Stimulated activated effector memory CD8-positive, alpha-beta T cell treated with anti-CD3 and anti-CD28 coated beads, Interleukin-12 subunit alpha, Interleukin-12 subunit beta, amount 100 ng/mL, for 72 hours (primary cell): ENCODE results near the gene MYBPC3.

Experiments
- ATAC-seq: fragments of 150-1000 bp; cut with Tn5 transposase; 2 replicates; pipeline ENCODE4 v1.10.0; 2021
- DNase-seq, 2 donors: peaks; one replicate each; pipeline ENCODE4 v3.0.0; 2021 to 2022; ENCODE audit warnings: low spot score in 2 of 2
- H3K27ac Mint-ChIP-seq: one replicate; pipeline ENCODE4 v1.8.0; 2022; ENCODE audit warnings: mild to moderate bottlenecking, mixed read lengths
- H3K36me3 Mint-ChIP-seq: one replicate; pipeline ENCODE4 v1.8.0; 2022; ENCODE audit warnings: mild to moderate bottlenecking, mixed read lengths
- H3K4me1 Mint-ChIP-seq: one replicate; pipeline ENCODE4 v1.8.0; 2022; ENCODE audit warnings: mixed read lengths
- H3K4me3 Mint-ChIP-seq: one replicate; pipeline ENCODE4 v1.8.0; 2022; ENCODE audit warnings: mild to moderate bottlenecking, mixed read lengths
- H3K9me3 Mint-ChIP-seq: one replicate; pipeline ENCODE4 v1.8.0; 2022; ENCODE audit warnings: mixed read lengths

MYBPC3 gene

DNA sequence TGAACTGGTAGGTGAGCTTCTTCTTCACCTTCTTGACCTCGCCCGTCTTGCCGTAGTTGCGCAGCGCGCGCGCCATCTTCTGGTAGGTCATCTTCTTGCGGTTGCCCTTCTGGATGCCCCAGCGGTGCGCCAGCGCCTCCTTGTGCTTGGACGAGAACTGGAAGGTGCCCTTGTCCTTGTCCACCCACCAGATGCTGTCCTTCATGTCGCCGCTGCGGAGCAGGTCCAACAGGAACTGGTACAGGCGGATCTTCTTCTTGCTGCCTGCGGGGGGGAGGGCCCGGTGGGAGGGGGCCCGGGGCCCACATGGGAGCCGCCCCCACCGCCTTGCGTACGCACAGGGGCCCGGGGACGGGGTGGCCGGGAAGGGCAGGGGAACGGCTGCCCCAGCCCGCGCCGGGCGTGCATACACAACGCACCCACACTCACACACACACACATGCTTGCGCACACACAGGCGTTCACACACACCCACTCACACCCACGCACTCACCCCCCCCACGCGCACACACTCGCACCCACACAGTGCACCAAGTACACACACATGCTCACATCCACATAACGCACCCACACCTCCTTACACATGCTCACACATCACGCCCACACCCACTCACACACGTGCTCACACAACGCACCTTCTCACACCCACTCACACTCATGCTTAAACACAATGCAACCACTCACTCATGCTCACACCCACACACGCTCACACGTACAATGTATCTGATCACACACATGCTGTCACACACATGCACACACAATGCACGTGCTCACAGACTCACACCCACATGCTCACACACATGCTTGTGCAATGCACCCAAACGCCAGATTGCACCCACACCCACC, 3.0 kb upstream of the MYBPC3 start:
- peak in 1 of 2 donors; percentile 65 for DNase-seq
- Mint-ChIP-seq H3K27ac (no peak overlapping the region), H3K4me3 (no peak overlapping the region), H3K36me3 (no peaks in the 10 kb centered on the region), H3K4me1 (peaks cover 9% of the 10 kb centered on the region), H3K9me3 (no peaks in the 10 kb centered on the region)
- ATAC-seq, result no peak

DNA sequence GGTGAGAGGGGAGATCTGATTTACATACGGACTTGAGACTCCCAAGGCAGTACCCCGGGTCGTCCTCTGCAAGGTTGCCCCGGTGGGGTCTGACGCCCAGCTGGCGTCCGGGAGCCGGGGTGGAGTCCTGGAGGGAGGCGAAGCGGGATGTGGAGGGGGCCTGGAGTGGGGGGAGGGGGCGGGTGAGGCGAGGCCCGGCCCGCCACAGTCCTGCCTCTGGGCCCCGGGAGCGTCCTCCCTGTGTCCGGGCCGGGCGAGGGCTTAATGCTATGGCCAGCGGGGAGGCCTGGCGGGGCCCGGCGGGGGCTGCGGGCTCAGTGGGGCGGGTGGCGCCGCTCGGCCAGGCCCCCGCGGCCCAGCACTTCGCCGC, 2.4 kb upstream of the MYBPC3 start:
- Mint-ChIP-seq H3K4me3 (no peak overlapping the region), H3K4me1 (peaks cover 9% of the 10 kb centered on the region), H3K9me3 (no peaks in the 10 kb centered on the region), H3K27ac (no peak overlapping the region), H3K36me3 (no peaks in the 10 kb centered on the region)
- ATAC-seq, result no peak
- no peak for DNase-seq

DNA sequence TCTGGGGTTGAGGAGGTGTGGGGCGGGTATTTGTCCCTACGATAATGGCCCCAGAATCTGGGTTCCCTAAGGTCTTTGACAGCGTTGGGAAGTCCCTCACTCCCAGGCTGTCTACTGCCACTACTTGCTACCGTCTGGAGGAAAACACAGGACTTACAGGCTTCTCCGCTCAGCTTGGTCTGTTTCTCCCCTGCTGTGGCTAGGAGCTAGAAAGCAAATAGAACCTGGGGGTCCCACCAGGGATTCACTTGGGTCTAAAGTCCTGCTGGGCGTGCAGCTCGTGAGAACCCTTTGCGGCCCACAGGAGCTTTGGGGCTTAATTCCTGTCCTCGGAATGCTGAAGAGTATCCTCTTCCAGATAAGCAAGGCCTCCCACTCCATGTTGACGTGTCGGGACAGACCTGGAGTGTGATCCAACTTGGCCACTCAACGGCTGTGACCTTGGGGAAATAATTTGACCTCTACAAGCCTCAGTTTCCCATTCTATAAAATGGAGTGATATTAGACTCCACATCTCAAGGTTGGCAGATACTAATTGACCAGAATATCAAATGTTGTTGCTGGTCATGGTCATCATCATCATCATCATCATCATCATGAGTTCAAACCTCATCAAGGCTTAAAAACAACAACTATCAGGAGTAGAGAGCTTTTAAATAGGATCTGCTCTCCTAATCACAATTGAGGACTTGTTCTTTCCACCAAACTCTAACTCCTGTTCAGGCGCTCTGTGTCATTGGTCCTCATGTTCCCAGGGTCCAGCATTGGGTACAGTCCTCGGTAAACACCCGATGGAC, 1.7 kb upstream of the MYBPC3 start:
- peaks cover 2% of the 10 kb centered on the region for H3K4me1 Mint-ChIP-seq
- no peak overlapping the region for H3K4me3 Mint-ChIP-seq
- ATAC-seq (no peak), DNase-seq (no peak)
- no peaks in the 10 kb centered on the region for H3K36me3 Mint-ChIP-seq
- H3K27ac Mint-ChIP-seq, result no peak overlapping the region
- no peaks in the 10 kb centered on the region for H3K9me3 Mint-ChIP-seq

DNA sequence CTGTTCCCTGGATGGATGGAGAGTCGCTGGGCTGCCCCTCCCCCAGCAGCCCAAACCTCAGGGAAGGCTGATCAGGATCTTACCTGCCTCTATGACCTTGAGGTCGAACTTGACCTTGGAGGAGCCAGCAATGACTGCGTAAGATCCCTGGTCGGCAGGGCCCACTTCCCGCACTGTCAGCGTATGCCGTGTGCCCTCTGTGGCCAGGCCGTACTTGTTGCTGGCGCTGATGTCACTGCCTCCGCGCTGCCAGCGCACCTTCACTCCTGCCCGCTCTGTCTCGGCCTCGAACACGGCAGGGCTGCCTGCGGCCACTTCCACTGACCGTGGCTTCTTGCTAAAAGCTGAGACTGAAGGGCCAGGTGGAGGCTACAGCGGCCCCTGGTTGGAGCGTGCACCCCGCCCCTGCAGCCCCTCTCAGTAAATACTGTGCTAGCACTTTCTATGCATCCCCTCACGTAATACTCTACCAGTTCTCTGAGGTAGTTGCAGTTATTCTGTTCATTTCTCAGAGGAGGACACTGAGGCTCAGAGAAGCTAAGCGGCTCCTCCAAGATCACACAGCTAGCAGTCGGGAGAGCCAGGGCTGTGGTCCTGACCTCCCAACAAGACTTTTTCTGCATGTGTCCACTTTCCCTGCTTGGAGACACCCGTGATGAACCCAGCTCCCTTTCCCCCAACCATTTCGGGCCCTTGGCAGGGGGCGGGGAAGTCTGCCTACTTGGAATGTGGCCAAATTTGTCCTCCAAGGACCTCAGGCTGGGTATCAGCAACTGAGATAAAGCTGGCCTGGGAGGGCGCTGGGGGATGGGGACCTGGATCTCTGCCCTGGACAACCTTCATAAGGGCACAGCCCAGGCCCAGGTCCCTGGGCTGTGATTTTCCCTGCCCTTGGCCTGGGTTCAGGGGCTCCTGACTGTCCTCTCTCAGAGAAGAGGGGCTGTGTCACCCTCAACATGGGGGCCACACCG, 1.1 kb downstream of the MYBPC3 start:
- Mint-ChIP-seq H3K4me1 (no peaks in the 10 kb centered on the region), H3K4me3 (no peak overlapping the region)
- no peak for ATAC-seq

DNA sequence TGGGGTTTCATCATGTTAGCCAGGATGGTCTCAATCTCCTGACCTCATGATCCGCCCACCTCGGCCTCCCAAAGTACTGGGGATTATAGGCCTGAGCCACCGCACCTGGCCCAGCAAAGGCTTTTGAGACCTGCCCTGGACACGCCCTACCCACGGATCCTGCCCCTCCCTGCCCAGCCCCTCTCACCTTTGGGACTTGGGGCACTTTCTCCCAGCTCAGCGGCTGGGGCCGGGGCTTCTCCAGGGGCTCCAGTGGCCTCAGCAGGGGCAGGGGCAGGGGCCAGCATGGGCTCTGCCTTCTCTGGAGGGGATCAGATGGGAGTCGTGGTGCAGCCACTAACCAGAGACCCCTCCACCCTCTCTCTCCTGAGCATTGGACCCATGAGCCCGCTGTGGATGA, 2.2 kb downstream of the MYBPC3 start:
- DNase-seq (no peak), ATAC-seq (no peak)
- Mint-ChIP-seq H3K4me1 (no peaks in the 10 kb centered on the region), H3K27ac (no peak overlapping the region), H3K36me3 (no peaks in the 10 kb centered on the region), H3K4me3 (no peak overlapping the region), H3K9me3 (no peaks in the 10 kb centered on the region)

More for the DNA sequence above, 1.1 kb downstream of the MYBPC3 start:
- H3K36me3 Mint-ChIP-seq, result no peaks in the 10 kb centered on the region
- DNase-seq, result no peak
- H3K9me3 Mint-ChIP-seq, result no peaks in the 10 kb centered on the region
- no peak overlapping the region for H3K27ac Mint-ChIP-seq

DNA sequence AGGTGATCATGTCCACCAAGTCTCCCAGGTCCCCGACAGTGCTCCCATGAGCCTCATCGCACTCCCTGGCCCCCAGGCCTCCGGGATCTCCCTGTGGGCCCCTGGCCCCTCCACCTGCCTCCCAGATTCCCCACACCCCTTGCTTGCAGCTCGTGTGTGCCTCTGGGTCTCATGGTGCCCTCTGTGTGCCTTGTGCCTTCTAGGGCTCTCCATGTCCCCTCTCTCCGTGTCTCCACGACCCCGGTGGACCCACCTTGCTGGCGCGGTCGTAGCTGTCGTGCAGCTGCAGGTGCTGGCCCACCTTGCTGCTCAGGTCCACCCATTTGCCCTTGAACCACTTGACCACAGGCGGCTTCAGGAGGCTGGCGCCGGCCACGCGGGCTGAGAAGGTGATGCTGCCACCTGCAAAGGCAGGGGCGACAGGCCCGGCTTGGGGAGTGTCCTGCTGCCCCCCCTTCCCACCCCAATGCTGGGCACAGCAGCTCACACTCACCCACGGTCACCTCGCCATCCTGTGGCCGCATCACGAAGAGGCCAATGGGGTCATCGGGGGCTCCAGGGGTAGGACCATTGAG, 2.9 kb downstream of the MYBPC3 start:
- Mint-ChIP-seq H3K27ac (no peak overlapping the region), H3K4me1 (no peaks in the 10 kb centered on the region), H3K36me3 (no peaks in the 10 kb centered on the region), H3K9me3 (no peaks in the 10 kb centered on the region), H3K4me3 (no peak overlapping the region)
- no peak for DNase-seq
- ATAC-seq, result no peak

DNA sequence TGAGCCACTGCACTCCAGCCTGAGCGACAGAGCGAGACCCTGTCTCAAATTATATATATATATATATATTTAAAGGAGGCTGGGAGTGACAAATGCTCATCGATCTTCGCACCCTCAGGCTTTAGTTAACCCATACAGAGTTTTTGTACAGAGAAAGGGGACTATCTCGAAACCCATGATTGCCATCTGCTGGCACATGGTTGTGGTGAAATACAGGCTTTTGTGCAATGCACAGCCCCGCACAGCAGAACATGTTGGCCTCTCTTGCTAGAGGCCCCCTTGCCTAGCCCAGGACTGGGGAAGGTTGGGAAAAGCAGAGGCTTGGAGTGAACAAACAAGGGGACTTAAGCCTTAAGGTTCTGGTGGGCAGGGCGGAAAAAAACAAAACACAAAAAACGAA, 3.6 kb downstream of the MYBPC3 start:
- no peaks in the 10 kb centered on the region for H3K9me3 Mint-ChIP-seq
- no peaks in the 10 kb centered on the region for H3K36me3 Mint-ChIP-seq
- no peak overlapping the region for H3K27ac Mint-ChIP-seq
- no peaks in the 10 kb centered on the region for H3K4me1 Mint-ChIP-seq
- ATAC-seq (no peak), DNase-seq (no peak)
- H3K4me3 Mint-ChIP-seq, result no peak overlapping the region

DNA sequence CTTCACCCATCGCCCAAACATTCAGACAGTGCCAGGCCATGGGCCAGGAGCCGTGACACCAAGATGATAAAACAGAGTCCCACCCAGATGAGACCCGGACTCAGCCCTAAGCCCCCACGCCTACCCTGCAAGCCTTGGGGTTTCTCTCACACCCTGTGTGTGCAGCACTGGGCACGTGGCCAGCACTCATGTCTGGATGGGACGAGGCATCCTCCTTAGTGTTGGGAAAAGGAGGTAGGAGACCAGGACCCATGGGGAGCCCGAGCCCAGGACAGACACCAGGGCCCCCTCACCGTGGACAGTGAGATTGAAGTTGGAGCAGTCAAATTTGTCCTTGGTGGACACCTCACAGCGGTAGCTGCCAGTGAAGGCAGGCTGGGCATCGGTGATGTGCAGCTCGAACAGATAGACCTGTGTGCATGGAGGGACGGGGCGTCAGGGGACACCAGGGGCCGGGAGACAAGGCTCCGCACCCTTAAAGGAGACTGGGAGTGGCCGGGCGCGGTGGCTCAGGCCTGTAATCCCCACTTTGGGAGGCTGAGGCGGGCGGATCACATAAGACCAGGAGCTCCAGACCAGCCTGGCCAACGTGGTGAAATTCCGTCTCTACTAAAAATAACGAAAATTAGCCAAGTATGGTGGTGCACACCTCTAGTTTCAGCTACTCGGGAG, 4.2 kb downstream of the MYBPC3 start:
- Mint-ChIP-seq H3K27ac (no peak overlapping the region), H3K4me3 (no peak overlapping the region), H3K4me1 (no peaks in the 10 kb centered on the region), H3K9me3 (no peaks in the 10 kb centered on the region), H3K36me3 (no peaks in the 10 kb centered on the region)
- no peak for ATAC-seq
- no peak for DNase-seq

DNA sequence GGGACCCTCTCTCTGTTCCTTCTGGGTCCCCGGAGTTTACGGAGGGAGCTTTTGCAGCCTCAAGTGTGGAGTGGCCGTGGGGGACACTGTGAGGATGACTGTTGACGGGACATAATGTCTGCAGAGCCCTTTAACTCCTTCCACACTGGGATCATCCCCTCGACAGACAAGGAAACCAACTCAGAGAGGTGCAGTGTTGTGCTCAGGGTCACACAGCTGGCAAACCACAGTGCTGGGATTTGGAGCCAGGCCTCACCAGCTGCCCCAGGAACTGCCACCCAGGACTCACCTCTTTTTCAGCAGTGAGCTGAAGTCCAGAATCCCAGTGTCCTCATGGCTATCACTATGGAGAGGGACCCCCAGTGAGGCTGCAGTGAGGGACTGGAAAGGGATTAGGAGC, 5.4 kb downstream of the MYBPC3 start:
- Mint-ChIP-seq H3K4me3 (no peak overlapping the region), H3K4me1 (no peaks in the 10 kb centered on the region), H3K27ac (no peak overlapping the region), H3K36me3 (no peaks in the 10 kb centered on the region), H3K9me3 (no peaks in the 10 kb centered on the region)
- DNase-seq (no peak), ATAC-seq (no peak)

DNA sequence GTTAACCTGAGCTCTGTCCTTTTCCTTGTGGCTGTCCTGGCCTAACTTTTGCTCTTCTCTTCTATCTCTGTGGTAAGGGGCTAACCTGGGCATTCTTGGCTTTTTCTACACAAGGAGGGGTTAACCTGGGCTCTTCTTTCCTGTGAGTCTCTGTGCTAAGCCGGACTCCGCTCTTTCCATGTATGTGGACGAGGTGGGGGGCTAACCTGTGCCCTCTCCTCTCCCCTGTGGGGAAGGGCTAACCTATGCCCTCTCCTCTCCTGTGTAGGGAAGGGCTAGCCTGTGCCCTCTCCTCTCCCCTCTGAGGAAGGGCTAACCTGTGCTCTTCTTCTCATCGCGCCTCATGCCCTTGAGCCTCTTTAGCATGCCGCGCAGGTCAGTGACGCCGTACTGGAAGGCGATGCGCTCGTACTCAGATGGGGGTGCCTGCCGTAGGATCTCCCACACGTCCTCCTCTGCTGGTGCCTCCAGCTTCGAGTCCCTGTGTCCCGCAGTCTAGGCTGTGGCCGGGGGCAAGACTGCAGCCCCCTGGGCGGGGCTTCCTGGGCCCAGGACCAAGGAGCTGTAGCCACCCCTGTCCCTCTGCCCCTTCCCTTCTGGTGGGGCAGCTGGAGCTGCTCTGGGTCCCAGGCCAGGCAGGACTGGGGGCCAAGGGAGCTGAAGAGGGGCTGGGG, 6.5 kb downstream of the MYBPC3 start:
- no peaks in the 10 kb centered on the region for H3K4me1 Mint-ChIP-seq
- H3K36me3 Mint-ChIP-seq, result no peaks in the 10 kb centered on the region
- no peak for ATAC-seq
- no peak for DNase-seq
- no peak overlapping the region for H3K27ac Mint-ChIP-seq
- no peaks in the 10 kb centered on the region for H3K9me3 Mint-ChIP-seq
- no peak overlapping the region for H3K4me3 Mint-ChIP-seq

DNA sequence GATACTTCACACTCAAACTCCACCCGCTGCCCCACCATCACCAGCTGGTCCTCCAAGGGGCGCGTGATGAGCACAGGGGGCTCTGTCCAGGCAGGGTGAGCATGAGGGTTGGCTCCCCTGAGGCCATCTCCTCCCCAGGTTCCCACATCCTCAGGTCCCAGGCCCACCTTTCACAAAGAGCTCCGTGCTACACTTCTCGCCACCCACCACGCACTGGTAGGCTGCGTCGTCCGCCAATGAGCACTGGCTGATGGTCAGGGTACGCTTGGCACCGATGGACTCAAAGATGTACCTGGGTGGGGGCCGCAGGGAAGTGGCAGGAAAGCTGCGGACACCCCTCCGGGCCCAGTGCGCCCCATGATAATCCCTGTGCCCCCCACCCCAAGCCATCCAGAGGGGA, 9.6 kb downstream of the MYBPC3 start:
- H3K4me3 Mint-ChIP-seq, result no peak overlapping the region
- no peaks in the 10 kb centered on the region for H3K9me3 Mint-ChIP-seq
- DNase-seq (no peak), ATAC-seq (no peak)
- no peaks in the 10 kb centered on the region for H3K4me1 Mint-ChIP-seq
- H3K36me3 Mint-ChIP-seq, result no peaks in the 10 kb centered on the region
- no peak overlapping the region for H3K27ac Mint-ChIP-seq

DNA sequence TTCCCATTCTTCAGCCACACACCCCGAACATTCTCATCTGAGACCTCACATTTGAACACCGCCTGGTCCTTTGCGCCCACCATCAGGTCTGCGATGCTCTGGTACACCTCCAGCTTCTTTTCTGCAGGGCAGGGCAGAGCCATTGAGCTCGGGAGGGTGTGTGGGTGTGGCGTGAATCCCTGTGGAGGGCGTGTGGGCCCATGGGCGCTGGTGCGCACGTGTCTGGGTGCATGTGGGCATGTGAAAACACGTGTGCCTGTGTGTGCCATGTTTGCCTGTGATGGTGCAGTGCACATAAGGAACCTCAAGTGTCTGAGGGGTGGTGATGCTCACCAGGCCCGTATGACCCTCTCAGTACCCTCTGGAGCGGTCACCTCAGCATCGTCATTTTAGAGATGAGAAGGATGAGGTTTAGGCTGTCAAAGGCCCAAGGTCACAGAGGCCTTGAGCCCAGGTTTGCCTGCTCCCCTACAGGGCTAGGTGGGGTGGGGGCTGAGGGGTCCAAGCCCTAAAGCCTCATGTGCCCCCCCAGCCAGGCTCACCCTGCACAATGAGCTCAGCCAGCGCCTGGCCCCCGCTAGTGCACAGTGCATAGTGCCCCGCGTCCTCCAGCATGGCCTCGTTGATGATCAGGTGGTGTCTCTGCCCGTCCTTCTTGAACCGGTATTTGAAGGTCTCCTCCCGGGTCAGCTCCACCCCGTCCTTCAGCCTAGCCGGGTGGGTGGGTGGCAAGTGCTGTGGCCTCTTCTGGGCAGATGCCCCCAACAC, 10.3 kb downstream of the MYBPC3 start:
- no peak overlapping the region for H3K27ac Mint-ChIP-seq
- H3K36me3 Mint-ChIP-seq, result no peaks in the 10 kb centered on the region

DNA sequence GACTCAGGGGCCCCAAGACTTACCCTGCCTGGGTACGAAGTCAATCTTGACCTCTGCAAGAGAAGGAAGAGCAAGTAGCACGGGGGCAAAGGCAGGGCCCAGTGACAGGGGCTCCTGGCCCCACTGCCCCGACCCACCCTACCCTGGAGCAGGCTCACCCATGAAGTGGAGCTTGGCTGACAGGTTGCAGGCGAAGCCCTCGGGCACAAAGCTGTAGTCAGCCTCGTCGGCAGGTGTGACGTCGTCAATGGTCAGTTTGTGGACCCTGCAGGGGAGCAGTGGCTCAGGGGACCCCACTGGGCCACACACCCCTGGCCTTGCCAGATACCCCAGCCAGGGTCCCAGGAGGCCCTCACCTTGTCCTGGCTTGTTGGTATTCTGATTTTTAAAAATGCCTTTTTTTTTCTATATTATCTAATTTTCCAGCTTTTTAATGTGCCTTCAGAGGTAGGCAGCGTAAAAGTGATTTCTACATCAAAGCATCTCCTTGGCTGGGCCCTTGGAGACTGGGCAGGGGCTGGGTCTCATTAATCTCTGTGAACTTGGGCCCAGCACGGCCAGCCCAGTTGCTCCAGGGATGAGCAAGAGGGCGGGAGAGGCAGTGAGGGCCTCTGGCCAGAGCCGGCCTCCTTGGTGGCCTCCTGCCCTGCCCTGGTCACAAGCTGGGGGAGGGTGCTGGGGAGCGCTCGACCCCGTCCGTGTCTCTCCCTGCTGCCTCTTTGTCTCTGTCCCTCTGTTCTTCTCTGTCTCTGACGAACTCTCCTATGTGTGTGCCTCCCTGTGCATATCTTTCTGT, 11.3 kb downstream of the MYBPC3 start:
- Mint-ChIP-seq H3K4me1 (no peaks in the 10 kb centered on the region), H3K9me3 (no peaks in the 10 kb centered on the region), H3K27ac (no peak overlapping the region), H3K36me3 (no peaks in the 10 kb centered on the region), H3K4me3 (no peak overlapping the region)
- ATAC-seq, result no peak
- DNase-seq, result no peak

More for the DNA sequence above, 10.3 kb downstream of the MYBPC3 start:
- Mint-ChIP-seq H3K4me3 (no peak overlapping the region), H3K9me3 (no peaks in the 10 kb centered on the region), H3K4me1 (no peaks in the 10 kb centered on the region)
- ATAC-seq (no peak), DNase-seq (no peak)
